DOHH2 (cell line): Measurements from ENCODE around the gene RUFY1.

Experiments used
- CTCF ChIP-seq: fragments of 200-600 bp; sonication (generic); IDR thresholded peaks from one replicate; pipeline ENCODE4 v1.5.1; 2014; ENCODE audit warnings: antibody characterized with exemption, mild to moderate bottlenecking, low read depth, low read length; ENCODE audit not compliant: poor library complexity, severe bottlenecking
- EZH2phosphoT487 ChIP-seq: fragments of 200-600 bp; sonication (generic); IDR thresholded peaks from 2 replicates; pipeline ENCODE4 v1.6.1; 2017; ENCODE audit warnings: borderline replicate concordance, mild to moderate bottlenecking, antibody characterized with exemption, low read length, moderate library complexity, mixed read lengths

GRCh38 chr5:179619776-179620175 lies 69.4 kb downstream of the RUFY1 start:
- no peak for TF ChIP-seq CTCF
- TF ChIP-seq EZH2phosphoT487, result no peak
